DND-41 (cell line): ENCODE data around the gene ITPR3.

Experiments
- EZH2 ChIP-seq: IDR thresholded peaks from 3 replicates; pipeline ENCODE4 v1.6.1; 2012; ENCODE audit warnings: borderline replicate concordance, low read depth, mild to moderate bottlenecking, moderate library complexity, low read length, inconsistent platforms; ENCODE audit not compliant: severe bottlenecking
- TF ChIP-seq, protein P1 (sequence below): IDR thresholded peaks from 2 replicates; pipeline ENCODE4 v1.5.1; 2012; ENCODE audit warnings: borderline replicate concordance, low read length, moderate library complexity, mild to moderate bottlenecking; ENCODE audit not compliant: poor library complexity, severe bottlenecking; ENCODE audit errors: extremely low read depth

- TF ChIP-seq EZH2 = no peak
- TF ChIP-seq, protein P1, sequence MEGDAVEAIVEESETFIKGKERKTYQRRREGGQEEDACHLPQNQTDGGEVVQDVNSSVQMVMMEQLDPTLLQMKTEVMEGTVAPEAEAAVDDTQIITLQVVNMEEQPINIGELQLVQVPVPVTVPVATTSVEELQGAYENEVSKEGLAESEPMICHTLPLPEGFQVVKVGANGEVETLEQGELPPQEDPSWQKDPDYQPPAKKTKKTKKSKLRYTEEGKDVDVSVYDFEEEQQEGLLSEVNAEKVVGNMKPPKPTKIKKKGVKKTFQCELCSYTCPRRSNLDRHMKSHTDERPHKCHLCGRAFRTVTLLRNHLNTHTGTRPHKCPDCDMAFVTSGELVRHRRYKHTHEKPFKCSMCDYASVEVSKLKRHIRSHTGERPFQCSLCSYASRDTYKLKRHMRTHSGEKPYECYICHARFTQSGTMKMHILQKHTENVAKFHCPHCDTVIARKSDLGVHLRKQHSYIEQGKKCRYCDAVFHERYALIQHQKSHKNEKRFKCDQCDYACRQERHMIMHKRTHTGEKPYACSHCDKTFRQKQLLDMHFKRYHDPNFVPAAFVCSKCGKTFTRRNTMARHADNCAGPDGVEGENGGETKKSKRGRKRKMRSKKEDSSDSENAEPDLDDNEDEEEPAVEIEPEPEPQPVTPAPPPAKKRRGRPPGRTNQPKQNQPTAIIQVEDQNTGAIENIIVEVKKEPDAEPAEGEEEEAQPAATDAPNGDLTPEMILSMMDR = no peak
These were observed 15.9 kb upstream of the ITPR3 start for GRCh38 chr6:33604941-33605854.
